Neural cell (in vitro differentiated cells): Measurements from ENCODE around the gene ACKR4. TPM values are rescaled to one million over a fixed set of nuclear protein-coding genes. Genes with fewer than 3 reads are reported as not detected.
"Not testable (repeated sequence)": the region's sequence is repeated elsewhere in the genome, so short reads cannot be mapped to it uniquely, and the experiment has no call there.

Source experiments
- H2AFZ ChIP-seq: fragments of 200-600, 300-800 bp; sonication (generic), shearing (Covaris generic); 2 replicates; pipeline ENCODE4 v1.6.0; 2014; ENCODE audit warnings: low read depth, mild to moderate bottlenecking, antibody characterized with exemption, low read length, moderate library complexity
- H3F3A ChIP-seq: fragments of 200-600 bp; shearing (Covaris generic); 2 replicates; pipeline ENCODE4 v1.6.1; 2016; ENCODE audit warnings: mild to moderate bottlenecking, moderate library complexity, mixed read lengths, antibody characterized with exemption, low read length; ENCODE audit not compliant: insufficient read depth, poor library complexity, severe bottlenecking
- H3K27ac ChIP-seq: fragments of 200-600, 300-800 bp; sonication (generic), shearing (Covaris generic); 2 replicates; pipeline ENCODE4 v1.5.1; 2014; ENCODE audit warnings: mild to moderate bottlenecking, low read length, moderate library complexity
- H3K27me3 ChIP-seq: fragments of 300-800, 200-600 bp; sonication (generic), shearing (Covaris generic); 2 replicates; pipeline ENCODE4 v1.6.0; 2014; ENCODE audit warnings: mild to moderate bottlenecking, low read depth, low read length, moderate library complexity; ENCODE audit not compliant: insufficient read depth
- H3K36me3 ChIP-seq: fragments of 300-800, 200-600 bp; sonication (generic), shearing (Covaris generic); 2 replicates; pipeline ENCODE4 v1.5.1; 2014; ENCODE audit warnings: mild to moderate bottlenecking, antibody characterized with exemption, low read length, moderate library complexity; ENCODE audit not compliant: insufficient read depth
- H3K4me2 ChIP-seq: fragments of 300-800, 200-600 bp; sonication (generic), shearing (Covaris generic); 2 replicates; pipeline ENCODE4 v1.6.0; 2014; ENCODE audit warnings: mild to moderate bottlenecking, low read length
- H3K4me3 ChIP-seq: fragments of 300-800, 200-600 bp; sonication (generic), shearing (Covaris generic); 2 replicates; pipeline ENCODE4 v1.5.1; 2014; ENCODE audit warnings: mild to moderate bottlenecking, low read length, moderate library complexity
- H3K79me2 ChIP-seq: fragments of 200-600 bp; shearing (Covaris generic); replicated peaks from 2 replicates; pipeline ENCODE4 v1.6.0; 2014; ENCODE audit warnings: mild to moderate bottlenecking, low read length, moderate library complexity; ENCODE audit not compliant: insufficient read depth
- H3K9ac ChIP-seq: fragments of 300-800, 200-600 bp; sonication (generic), shearing (Covaris generic); 2 replicates; pipeline ENCODE4 v1.6.1; 2016; ENCODE audit warnings: mild to moderate bottlenecking, low read length, mixed read lengths
- H3K9me2 ChIP-seq: fragments of 200-600 bp; shearing (Covaris generic); 2 replicates; pipeline ENCODE4 v1.6.1; 2016; ENCODE audit warnings: mild to moderate bottlenecking, low read length, mixed read lengths; ENCODE audit not compliant: insufficient read depth
- H3K9me3 ChIP-seq: fragments of 200-600, 300-800 bp; sonication (generic), shearing (Covaris generic); 2 replicates; pipeline ENCODE4 v1.6.1; 2016; ENCODE audit warnings: mild to moderate bottlenecking, mixed run types, low read length, moderate library complexity, mixed read lengths
- H4K20me1 ChIP-seq: fragments of 200-600 bp; shearing (Covaris generic); 2 replicates; pipeline ENCODE4 v1.6.1; 2016; ENCODE audit warnings: mild to moderate bottlenecking, mixed run types; ENCODE audit not compliant: insufficient read depth
- EP300 ChIP-seq: fragments of 450-650 bp; conservative IDR thresholded peaks from 2 replicates; pipeline ENCODE4 v1.6.1; 2014; ENCODE audit warnings: antibody characterized with exemption, mild to moderate bottlenecking, moderate library complexity; ENCODE audit not compliant: poor library complexity, severe bottlenecking
- EZH2 ChIP-seq: fragments of 200-600, 300-800 bp; shearing (Covaris generic), sonication (generic); IDR thresholded peaks from 2 replicates; pipeline ENCODE4 v1.6.1; 2014; ENCODE audit warnings: antibody characterized with exemption, low read length, borderline replicate concordance, mild to moderate bottlenecking; ENCODE audit not compliant: insufficient read depth, poor library complexity, severe bottlenecking
- MXI1 ChIP-seq: fragments of 450-650 bp; conservative IDR thresholded peaks from 2 replicates; pipeline ENCODE4 v1.6.1; 2014; ENCODE audit warnings: antibody characterized with exemption, mild to moderate bottlenecking; ENCODE audit not compliant: poor library complexity, severe bottlenecking
- POLR2AphosphoS5 ChIP-seq: IDR thresholded peaks from 2 replicates; pipeline ENCODE4 v1.6.1; 2012
- RAD21 ChIP-seq: fragments of 450-650 bp; conservative IDR thresholded peaks from 2 replicates; pipeline ENCODE4 v1.6.1; 2014; ENCODE audit warnings: antibody characterized with exemption, mild to moderate bottlenecking, moderate library complexity
- SMC3 ChIP-seq: fragments of 450-650 bp; conservative IDR thresholded peaks from 2 replicates; pipeline ENCODE4 v1.6.1; 2014; ENCODE audit warnings: antibody characterized with exemption, mild to moderate bottlenecking, moderate library complexity; ENCODE audit not compliant: poor library complexity
- TAF1 ChIP-seq: IDR thresholded peaks from 2 replicates; pipeline ENCODE4 v1.6.1; 2012; ENCODE audit warnings: low read depth
- polyA plus RNA-seq: library from polyadenylated mRNA; depleted of rRNA; stranded (reverse); fragments of >200 nt; gene quantifications from 2 replicates; pipeline ENCODE4 v1.2.3, GENCODE V29; 2014
- TF ChIP-seq, protein P1 (sequence below): fragments of 450-650 bp; IDR thresholded peaks from 2 replicates; pipeline ENCODE4 v1.5.1; 2014; ENCODE audit warnings: antibody characterized with exemption, mild to moderate bottlenecking, moderate library complexity; ENCODE audit not compliant: poor library complexity, severe bottlenecking
- TF ChIP-seq, protein P2 (sequence below): IDR thresholded peaks from 2 replicates; pipeline ENCODE4 v1.6.1; 2012; ENCODE audit warnings: borderline replicate concordance

Gene ACKR4
- polyA plus RNA-seq, 1 donor from 2014 or later = not detected

DNA sequence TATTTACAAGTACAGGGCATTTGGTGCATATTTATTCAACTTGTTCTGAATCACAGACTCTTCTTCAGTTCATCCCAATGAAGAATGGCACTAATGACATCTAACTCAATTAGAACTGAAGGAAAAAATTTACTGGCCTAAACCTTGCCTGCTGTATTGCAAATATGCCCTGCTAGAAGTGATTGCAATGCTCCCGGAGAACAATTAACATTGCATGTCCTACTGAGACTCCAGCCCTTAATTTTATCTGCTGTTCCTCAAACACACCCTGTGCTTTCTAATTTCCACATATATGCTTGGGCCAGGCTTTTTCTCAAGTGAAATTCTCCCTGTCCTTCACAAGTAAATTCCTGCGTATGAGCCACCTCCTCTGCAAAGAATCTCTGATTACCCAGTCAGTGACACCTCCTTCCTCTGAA, 8.3 kb downstream of the ACKR4 start:
- Histone ChIP-seq H2AFZ (no peak overlapping the region), H3K36me3 (no peaks in the 10 kb centered on the region), H3K79me2 (no peaks in the 10 kb centered on the region), H3K9me2 (no peaks in the 10 kb centered on the region), H3K4me3 (no peak overlapping the region), H3K4me2 (no peak overlapping the region), H3K27ac (no peak overlapping the region), H3K9ac (no peak overlapping the region), H3F3A (no peaks in the 10 kb centered on the region), H3K9me3 (no peaks in the 10 kb centered on the region), H4K20me1 (no peaks in the 10 kb centered on the region), H3K27me3 (no peaks in the 10 kb centered on the region)
- TF ChIP-seq, protein P1, sequence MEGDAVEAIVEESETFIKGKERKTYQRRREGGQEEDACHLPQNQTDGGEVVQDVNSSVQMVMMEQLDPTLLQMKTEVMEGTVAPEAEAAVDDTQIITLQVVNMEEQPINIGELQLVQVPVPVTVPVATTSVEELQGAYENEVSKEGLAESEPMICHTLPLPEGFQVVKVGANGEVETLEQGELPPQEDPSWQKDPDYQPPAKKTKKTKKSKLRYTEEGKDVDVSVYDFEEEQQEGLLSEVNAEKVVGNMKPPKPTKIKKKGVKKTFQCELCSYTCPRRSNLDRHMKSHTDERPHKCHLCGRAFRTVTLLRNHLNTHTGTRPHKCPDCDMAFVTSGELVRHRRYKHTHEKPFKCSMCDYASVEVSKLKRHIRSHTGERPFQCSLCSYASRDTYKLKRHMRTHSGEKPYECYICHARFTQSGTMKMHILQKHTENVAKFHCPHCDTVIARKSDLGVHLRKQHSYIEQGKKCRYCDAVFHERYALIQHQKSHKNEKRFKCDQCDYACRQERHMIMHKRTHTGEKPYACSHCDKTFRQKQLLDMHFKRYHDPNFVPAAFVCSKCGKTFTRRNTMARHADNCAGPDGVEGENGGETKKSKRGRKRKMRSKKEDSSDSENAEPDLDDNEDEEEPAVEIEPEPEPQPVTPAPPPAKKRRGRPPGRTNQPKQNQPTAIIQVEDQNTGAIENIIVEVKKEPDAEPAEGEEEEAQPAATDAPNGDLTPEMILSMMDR = no peak
- TF ChIP-seq, protein P2, sequence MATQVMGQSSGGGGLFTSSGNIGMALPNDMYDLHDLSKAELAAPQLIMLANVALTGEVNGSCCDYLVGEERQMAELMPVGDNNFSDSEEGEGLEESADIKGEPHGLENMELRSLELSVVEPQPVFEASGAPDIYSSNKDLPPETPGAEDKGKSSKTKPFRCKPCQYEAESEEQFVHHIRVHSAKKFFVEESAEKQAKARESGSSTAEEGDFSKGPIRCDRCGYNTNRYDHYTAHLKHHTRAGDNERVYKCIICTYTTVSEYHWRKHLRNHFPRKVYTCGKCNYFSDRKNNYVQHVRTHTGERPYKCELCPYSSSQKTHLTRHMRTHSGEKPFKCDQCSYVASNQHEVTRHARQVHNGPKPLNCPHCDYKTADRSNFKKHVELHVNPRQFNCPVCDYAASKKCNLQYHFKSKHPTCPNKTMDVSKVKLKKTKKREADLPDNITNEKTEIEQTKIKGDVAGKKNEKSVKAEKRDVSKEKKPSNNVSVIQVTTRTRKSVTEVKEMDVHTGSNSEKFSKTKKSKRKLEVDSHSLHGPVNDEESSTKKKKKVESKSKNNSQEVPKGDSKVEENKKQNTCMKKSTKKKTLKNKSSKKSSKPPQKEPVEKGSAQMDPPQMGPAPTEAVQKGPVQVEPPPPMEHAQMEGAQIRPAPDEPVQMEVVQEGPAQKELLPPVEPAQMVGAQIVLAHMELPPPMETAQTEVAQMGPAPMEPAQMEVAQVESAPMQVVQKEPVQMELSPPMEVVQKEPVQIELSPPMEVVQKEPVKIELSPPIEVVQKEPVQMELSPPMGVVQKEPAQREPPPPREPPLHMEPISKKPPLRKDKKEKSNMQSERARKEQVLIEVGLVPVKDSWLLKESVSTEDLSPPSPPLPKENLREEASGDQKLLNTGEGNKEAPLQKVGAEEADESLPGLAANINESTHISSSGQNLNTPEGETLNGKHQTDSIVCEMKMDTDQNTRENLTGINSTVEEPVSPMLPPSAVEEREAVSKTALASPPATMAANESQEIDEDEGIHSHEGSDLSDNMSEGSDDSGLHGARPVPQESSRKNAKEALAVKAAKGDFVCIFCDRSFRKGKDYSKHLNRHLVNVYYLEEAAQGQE = no peak
- TF ChIP-seq RAD21 (no peak), MXI1 (no peak), EP300 (no peak), SMC3 (no peak)

- TF ChIP-seq POLR2AphosphoS5 (no peak), EZH2 (no peak), MXI1 (no peak), SMC3 (no peak), TAF1 (no peak), RAD21 (no peak), EP300 (no peak)
- TF ChIP-seq, protein P1 = no peak
- TF ChIP-seq, protein P2 = no peak
- no peaks in the 10 kb centered on the region for H3K79me2 ChIP-seq
- no peak overlapping the region for H2AFZ ChIP-seq
- H3K27me3 ChIP-seq = no peaks in the 10 kb centered on the region
- no peaks in the 10 kb centered on the region for H3F3A ChIP-seq
- no peak overlapping the region for H3K4me2 ChIP-seq
- H3K27ac ChIP-seq = no peak overlapping the region
- H4K20me1 ChIP-seq = no peaks in the 10 kb centered on the region
- no peak overlapping the region for H3K9ac ChIP-seq
- no peaks in the 10 kb centered on the region for H3K9me2 ChIP-seq
- H3K36me3 ChIP-seq = no peaks in the 10 kb centered on the region
- H3K9me3 ChIP-seq = no peaks in the 10 kb centered on the region
- no peak overlapping the region for H3K4me3 ChIP-seq
Measured at GRCh38 chr3:132606085-132606484, 9.0 kb downstream of the ACKR4 start.

GRCh38 chr3:132606620-132607019, 9.6 kb downstream of the ACKR4 start:
- not testable (repeated sequence) for H3K4me3 ChIP-seq, H3K27me3 ChIP-seq, H2AFZ ChIP-seq, H3K4me2 ChIP-seq, H3K36me3 ChIP-seq, H3K9ac ChIP-seq, H3K79me2 ChIP-seq, H4K20me1 ChIP-seq, H3K27ac ChIP-seq, H3K9me2 ChIP-seq, H3F3A ChIP-seq, H3K9me3 ChIP-seq
